K562 (cell line): Measurements from ENCODE around the gene PAXIP1. TPM values are rescaled to one million over a fixed set of nuclear protein-coding genes. Genes with fewer than 3 reads are reported as not detected.
A peak's percentile ranks its signal among the peaks of the same experiment; 100 is the strongest.

ENCODE experiments used
- ARHGAP35 ChIP-seq: fragments of 450-650 bp; IDR thresholded peaks from 2 replicates; pipeline ENCODE4 v1.6.1; 2018; ENCODE audit not compliant: partially characterized antibody
- ARNT ChIP-seq, 2 experiments: fragments of 450-650 bp; IDR thresholded peaks; 2 replicates each; pipeline ENCODE4 v1.6.1; 2016; ENCODE audit warnings: mild to moderate bottlenecking in 1 of 2
- CEBPG ChIP-seq, 3 experiments: fragments of 200-800 bp in 1 of 3; sonication (Bioruptor generic) in 1 of 3; sonication (generic) in 1 of 3; formaldehyde crosslinking in 1 of 3; IDR thresholded peaks in 2 of 3; conservative IDR thresholded peaks in 1 of 3; 2 replicates each; pipeline versions ENCODE4 v1.6.1 to v1.8.0; 2016 to 2022; ENCODE audit warnings: missing compliant biosample characterization in 2 of 3, missing genetic modification characterization in 2 of 3, mild to moderate bottlenecking in 1 of 3, missing genetic modification reagents in 1 of 3
- CHCHD3 ChIP-seq: fragments of 250-450 bp; sonication (Bioruptor Pico); IDR thresholded peaks from 2 replicates; pipeline ENCODE4 v2.1.2; 2022; ENCODE audit warnings: mild to moderate bottlenecking
- CTBP1 ChIP-seq: fragments of 450-650 bp; IDR thresholded peaks from 2 replicates; pipeline ENCODE4 v1.6.1; 2016; ENCODE audit warnings: borderline replicate concordance
- E2F3 ChIP-seq: fragments of 250-450 bp; sonication (Bioruptor Pico); IDR thresholded peaks from 2 replicates; pipeline ENCODE4 v1.4.0; 2020; ENCODE audit warnings: mild to moderate bottlenecking
- FOSL1 ChIP-seq: fragments of 200-800 bp; sonication (Bioruptor generic); conservative IDR thresholded peaks from 2 replicates; pipeline ENCODE4 v1.6.1; 2016; ENCODE audit warnings: missing genetic modification characterization, missing compliant biosample characterization
- KLF16 ChIP-seq: IDR thresholded peaks from 2 replicates; pipeline ENCODE4 v1.6.1; 2016; ENCODE audit warnings: antibody characterized with exemption
- MBD2 ChIP-seq: sonication (generic); IDR thresholded peaks from 2 replicates; pipeline ENCODE4 v1.6.1; 2016; ENCODE audit warnings: low read depth, borderline replicate concordance
- MEF2A ChIP-seq: IDR thresholded peaks from 2 replicates; pipeline ENCODE4 v1.6.1; 2011; ENCODE audit warnings: low read depth, mild to moderate bottlenecking, low read length, moderate library complexity; ENCODE audit not compliant: control insufficient read depth
- PHF8 ChIP-seq: fragments of 200-600 bp; sonication (generic); IDR thresholded peaks from 2 replicates; pipeline ENCODE4 v1.6.1; 2012; ENCODE audit warnings: mixed run types, mild to moderate bottlenecking, inconsistent platforms, low read length, moderate library complexity, borderline replicate concordance
- POLR2H ChIP-seq: IDR thresholded peaks from 2 replicates; pipeline ENCODE4 v1.6.1; 2016; ENCODE audit warnings: missing genetic modification characterization, low read depth, mild to moderate bottlenecking, control low read depth, missing compliant biosample characterization, moderate library complexity
- ZFX ChIP-seq: sonication (generic); formaldehyde crosslinking; IDR thresholded peaks from 2 replicates; pipeline ENCODE4 v1.8.0; 2022; ENCODE audit warnings: mild to moderate bottlenecking, missing genetic modification reagents, moderate library complexity
- ZNF282 ChIP-seq: sonication (generic); formaldehyde crosslinking; IDR thresholded peaks from 2 replicates; pipeline ENCODE4 v1.8.1; 2023; ENCODE audit warnings: missing genetic modification reagents
- ZNF778 ChIP-seq: fragments of 450-650 bp; formaldehyde crosslinking; IDR thresholded peaks from 2 replicates; pipeline ENCODE4 v1.4.0; 2020; ENCODE audit warnings: mild to moderate bottlenecking, moderate library complexity
- polyA plus RNA-seq, 8 experiments: library from polyadenylated mRNA; depleted of rRNA in 4 of 8; stranded (reverse) in 5 of 8; unstranded in 3 of 8; fragments of >200 nt; fragmentation: Nextera tagmentation in 2 of 8; fragmentation: Illumina TruSeq in 1 of 8; extraction: Ambion mirVana in 2 of 8; extraction: Trizol in 1 of 8; gene quantifications; 2 replicates each; pipeline versions ENCODE4 v1.2.1 to v1.2.3, GENCODE V29; 2011 to 2014; ENCODE audit warnings: inconsistent platforms in 1 of 8, missing spikeins in 1 of 8
- total RNA-seq, 7 experiments: library from RNA; depleted of rRNA in 6 of 7; stranded (reverse); fragments of >200 nt in 6 of 7; fragmentation: Illumina TruSeq in 2 of 7; extraction: Trizol in 2 of 7; gene quantifications; 2 replicates each; pipeline versions ENCODE4 v1.2.1 to v1.2.3, GENCODE V29; 2011 to 2021; ENCODE audit warnings: low replicate concordance in 1 of 7
- TF ChIP-seq, protein P1 (sequence below): fragments of 450-650 bp; IDR thresholded peaks from 2 replicates; pipeline ENCODE4 v1.6.1; 2017; ENCODE audit warnings: antibody characterized with exemption, mild to moderate bottlenecking
- TF ChIP-seq, protein P2 (sequence below): sonication (generic); formaldehyde crosslinking; IDR thresholded peaks from 2 replicates; pipeline ENCODE4 v1.8.1; 2023; ENCODE audit warnings: mild to moderate bottlenecking, missing genetic modification reagents, moderate library complexity
- TF ChIP-seq, protein P3 (sequence below): fragments of 450-650 bp; IDR thresholded peaks from 2 replicates; pipeline ENCODE4 v1.6.1; 2018; ENCODE audit not compliant: partially characterized antibody

PAXIP1 gene
- total and polyA plus RNA-seq, 9 of the 15 experiments (the other 6 are each of a cell fraction or from before 2014, with no cell fraction given) = 9.7 to 37.9 (median 28.4) TPM

DNA sequence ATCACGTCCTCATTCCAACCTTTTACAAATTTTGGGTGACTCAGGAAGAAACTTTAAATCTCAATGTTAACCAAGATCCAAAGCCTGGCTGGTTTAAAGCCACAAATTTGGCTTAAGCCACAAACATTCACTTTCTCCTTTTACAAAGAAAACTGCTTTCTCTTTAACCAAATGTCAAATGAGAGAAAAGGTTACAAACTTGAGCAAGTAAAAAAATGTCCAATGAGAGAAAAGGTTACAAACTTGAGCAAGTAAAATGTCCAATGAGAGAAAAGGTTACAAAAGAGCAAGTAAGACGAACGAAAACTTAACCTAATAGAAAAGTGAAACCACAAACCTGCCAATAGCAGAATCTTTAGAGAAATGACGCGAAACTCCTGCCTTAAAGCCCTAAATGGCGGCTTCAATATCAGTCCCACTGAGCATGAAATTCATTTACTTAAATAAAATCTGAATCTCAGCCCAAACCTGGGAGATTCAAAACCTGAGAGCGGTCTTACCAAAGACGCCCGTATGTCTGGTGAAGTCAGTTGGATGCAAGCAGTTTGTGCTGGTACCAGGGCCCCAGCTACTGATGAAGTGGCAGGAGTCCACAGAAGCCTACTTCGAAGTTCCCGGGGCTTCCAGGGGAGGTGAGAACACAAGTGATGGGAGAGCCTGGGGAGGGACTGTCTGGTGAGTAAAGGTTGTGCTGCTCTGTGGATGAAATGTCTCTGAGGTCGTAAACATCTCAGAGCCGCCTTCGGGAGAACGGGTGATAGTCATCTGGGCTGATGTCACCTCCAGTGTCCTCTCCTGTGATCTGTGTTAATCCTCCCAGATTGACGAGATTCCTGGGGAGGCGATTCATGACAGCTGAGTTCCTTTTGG is 74.6 kb downstream of the PAXIP1 start (continued):
- TF ChIP-seq, protein P1, sequence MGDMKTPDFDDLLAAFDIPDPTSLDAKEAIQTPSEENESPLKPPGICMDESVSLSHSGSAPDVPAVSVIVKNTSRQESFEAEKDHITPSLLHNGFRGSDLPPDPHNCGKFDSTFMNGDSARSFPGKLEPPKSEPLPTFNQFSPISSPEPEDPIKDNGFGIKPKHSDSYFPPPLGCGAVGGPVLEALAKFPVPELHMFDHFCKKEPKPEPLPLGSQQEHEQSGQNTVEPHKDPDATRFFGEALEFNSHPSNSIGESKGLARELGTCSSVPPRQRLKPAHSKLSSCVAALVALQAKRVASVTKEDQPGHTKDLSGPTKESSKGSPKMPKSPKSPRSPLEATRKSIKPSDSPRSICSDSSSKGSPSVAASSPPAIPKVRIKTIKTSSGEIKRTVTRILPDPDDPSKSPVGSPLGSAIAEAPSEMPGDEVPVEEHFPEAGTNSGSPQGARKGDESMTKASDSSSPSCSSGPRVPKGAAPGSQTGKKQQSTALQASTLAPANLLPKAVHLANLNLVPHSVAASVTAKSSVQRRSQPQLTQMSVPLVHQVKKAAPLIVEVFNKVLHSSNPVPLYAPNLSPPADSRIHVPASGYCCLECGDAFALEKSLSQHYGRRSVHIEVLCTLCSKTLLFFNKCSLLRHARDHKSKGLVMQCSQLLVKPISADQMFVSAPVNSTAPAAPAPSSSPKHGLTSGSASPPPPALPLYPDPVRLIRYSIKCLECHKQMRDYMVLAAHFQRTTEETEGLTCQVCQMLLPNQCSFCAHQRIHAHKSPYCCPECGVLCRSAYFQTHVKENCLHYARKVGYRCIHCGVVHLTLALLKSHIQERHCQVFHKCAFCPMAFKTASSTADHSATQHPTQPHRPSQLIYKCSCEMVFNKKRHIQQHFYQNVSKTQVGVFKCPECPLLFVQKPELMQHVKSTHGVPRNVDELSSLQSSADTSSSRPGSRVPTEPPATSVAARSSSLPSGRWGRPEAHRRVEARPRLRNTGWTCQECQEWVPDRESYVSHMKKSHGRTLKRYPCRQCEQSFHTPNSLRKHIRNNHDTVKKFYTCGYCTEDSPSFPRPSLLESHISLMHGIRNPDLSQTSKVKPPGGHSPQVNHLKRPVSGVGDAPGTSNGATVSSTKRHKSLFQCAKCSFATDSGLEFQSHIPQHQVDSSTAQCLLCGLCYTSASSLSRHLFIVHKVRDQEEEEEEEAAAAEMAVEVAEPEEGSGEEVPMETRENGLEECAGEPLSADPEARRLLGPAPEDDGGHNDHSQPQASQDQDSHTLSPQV = no peak
- TF ChIP-seq CHCHD3 = no peak
- TF ChIP-seq, protein P2, sequence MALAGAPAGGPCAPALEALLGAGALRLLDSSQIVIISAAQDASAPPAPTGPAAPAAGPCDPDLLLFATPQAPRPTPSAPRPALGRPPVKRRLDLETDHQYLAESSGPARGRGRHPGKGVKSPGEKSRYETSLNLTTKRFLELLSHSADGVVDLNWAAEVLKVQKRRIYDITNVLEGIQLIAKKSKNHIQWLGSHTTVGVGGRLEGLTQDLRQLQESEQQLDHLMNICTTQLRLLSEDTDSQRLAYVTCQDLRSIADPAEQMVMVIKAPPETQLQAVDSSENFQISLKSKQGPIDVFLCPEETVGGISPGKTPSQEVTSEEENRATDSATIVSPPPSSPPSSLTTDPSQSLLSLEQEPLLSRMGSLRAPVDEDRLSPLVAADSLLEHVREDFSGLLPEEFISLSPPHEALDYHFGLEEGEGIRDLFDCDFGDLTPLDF = no peak
- TF ChIP-seq ARHGAP35 = no peak
- no peak for TF ChIP-seq MEF2A
- peak; percentile 13; the same call in 1 of the 2 replicates for TF ChIP-seq POLR2H (tag)
- peak; percentile 94 for TF ChIP-seq CTBP1
- TF ChIP-seq FOSL1 (tag) = 0 out of 2 replicates have a peak, but pooled peaks have one; percentile 10
- TF ChIP-seq E2F3 (CRISPR knock-in tag) = no peak
- peak; percentile 45; the same call in 1 of the 2 replicates for TF ChIP-seq PHF8
- TF ChIP-seq ZNF282 (CRISPR knock-in tag) = no peak
- no peak for TF ChIP-seq KLF16
- TF ChIP-seq, protein P3, sequence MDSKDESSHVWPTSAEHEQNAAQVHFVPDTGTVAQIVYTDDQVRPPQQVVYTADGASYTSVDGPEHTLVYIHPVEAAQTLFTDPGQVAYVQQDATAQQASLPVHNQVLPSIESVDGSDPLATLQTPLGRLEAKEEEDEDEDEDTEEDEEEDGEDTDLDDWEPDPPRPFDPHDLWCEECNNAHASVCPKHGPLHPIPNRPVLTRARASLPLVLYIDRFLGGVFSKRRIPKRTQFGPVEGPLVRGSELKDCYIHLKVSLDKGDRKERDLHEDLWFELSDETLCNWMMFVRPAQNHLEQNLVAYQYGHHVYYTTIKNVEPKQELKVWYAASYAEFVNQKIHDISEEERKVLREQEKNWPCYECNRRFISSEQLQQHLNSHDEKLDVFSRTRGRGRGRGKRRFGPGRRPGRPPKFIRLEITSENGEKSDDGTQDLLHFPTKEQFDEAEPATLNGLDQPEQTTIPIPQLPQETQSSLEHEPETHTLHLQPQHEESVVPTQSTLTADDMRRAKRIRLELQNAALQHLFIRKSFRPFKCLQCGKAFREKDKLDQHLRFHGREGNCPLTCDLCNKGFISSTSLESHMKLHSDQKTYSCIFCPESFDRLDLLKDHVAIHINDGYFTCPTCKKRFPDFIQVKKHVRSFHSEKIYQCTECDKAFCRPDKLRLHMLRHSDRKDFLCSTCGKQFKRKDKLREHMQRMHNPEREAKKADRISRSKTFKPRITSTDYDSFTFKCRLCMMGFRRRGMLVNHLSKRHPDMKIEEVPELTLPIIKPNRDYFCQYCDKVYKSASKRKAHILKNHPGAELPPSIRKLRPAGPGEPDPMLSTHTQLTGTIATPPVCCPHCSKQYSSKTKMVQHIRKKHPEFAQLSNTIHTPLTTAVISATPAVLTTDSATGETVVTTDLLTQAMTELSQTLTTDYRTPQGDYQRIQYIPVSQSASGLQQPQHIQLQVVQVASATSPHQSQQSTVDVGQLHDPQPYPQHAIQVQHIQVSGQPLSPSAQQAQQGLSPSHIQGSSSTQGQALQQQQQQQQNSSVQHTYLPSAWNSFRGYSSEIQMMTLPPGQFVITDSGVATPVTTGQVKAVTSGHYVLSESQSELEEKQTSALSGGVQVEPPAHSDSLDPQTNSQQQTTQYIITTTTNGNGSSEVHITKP = peak; percentile 97
- 0 out of 2 replicates have a peak, but pooled peaks have one; percentile 55 for TF ChIP-seq ZNF778 (CRISPR knock-in tag)
- TF ChIP-seq CEBPG (CRISPR knock-in tag; IDR thresholded peaks at IDR 0.05) = no peak
- no peak for TF ChIP-seq CEBPG (tag; conservative IDR thresholded peaks at IDR 0.05 in 1 of 2, IDR thresholded peaks at IDR 0.05 in 1 of 2)
- TF ChIP-seq ZFX (CRISPR knock-in tag) = 0 out of 2 replicates have a peak, but pooled peaks have one; percentile 18
- 0 out of 4 replicates have a peak, but pooled peaks of 1 of the 2 experiments have one; percentile 74 for TF ChIP-seq ARNT (IDR thresholded peaks at IDR 0.05)
- peak; percentile 72; the same call in 1 of the 2 replicates for TF ChIP-seq MBD2
